IMR-90 (cell line): ENCODE measurements around the gene SLC35E2B. TPM values are rescaled to one million over a fixed set of nuclear protein-coding genes. Genes with fewer than 3 reads are reported as not detected.
"Not testable (repeated sequence)": the region's sequence is repeated elsewhere in the genome, so short reads cannot be mapped to it uniquely, and the experiment has no call there.

ENCODE experiments used
- ATAC-seq: fragments of 200-7000 bp; cut with Tn5 transposase; 2 replicates; pipeline ENCODE4 v1.9.1; 2020; ENCODE audit warnings: low read depth, mild to moderate bottlenecking, moderate library complexity
- BruUV-seq: library from RNA; stranded (reverse); fragments of 400-500 nt; replicated peaks from 2 replicates; lab custom pipeline; 2021; lab: Mats Ljungman, UMichigan
- CTCF ChIA-PET: fragments of 300-600 bp; formaldehyde crosslinking; extraction: SDS; loops from one replicate; lab custom pipeline; 2021; ENCODE audit warnings: antibody characterized with exemption; lab: Yijun Ruan, JAX
- POLR2A ChIA-PET: fragments of 300-600 bp; sonication (Branson Sonifier 250); formaldehyde crosslinking; loops from one replicate; lab custom pipeline; 2022; ENCODE audit warnings: antibody characterized with exemption; ENCODE audit not compliant: unreplicated experiment; lab: Charles Lee
- DNase-seq: peaks from one replicate; pipeline ENCODE4 v3.0.0; 2013
- H2AFZ ChIP-seq: replicated peaks from 2 replicates; pipeline ENCODE3; 2013; ENCODE audit warnings: low read length, mild to moderate bottlenecking; ENCODE audit not compliant: poor library complexity
- H2AK5ac ChIP-seq: 2 replicates; pipeline ENCODE4 v1.6.1; 2013; ENCODE audit warnings: low read depth, low read length, inconsistent platforms
- H2AK9ac ChIP-seq: replicated peaks from 2 replicates; pipeline ENCODE3; 2013; ENCODE audit warnings: mild to moderate bottlenecking, low read depth, low read length, moderate library complexity; ENCODE audit not compliant: poor library complexity
- H2BK120ac ChIP-seq: 2 replicates; pipeline ENCODE4 v1.6.1; 2013; ENCODE audit warnings: low read depth, low read length, inconsistent platforms
- H2BK15ac ChIP-seq: 3 replicates; pipeline ENCODE4 v1.6.1; 2013; ENCODE audit warnings: low read depth, low read length, inconsistent platforms
- H2BK20ac ChIP-seq: 2 replicates; pipeline ENCODE4 v1.6.1; 2013; ENCODE audit warnings: low read depth, mild to moderate bottlenecking, inconsistent platforms, low read length, moderate library complexity
- H2BK5ac ChIP-seq: 2 replicates; pipeline ENCODE4 v1.6.1; 2013; ENCODE audit warnings: mild to moderate bottlenecking, low read depth, low read length, inconsistent platforms; ENCODE audit not compliant: poor library complexity, severe bottlenecking
- H3K14ac ChIP-seq: replicated peaks from 2 replicates; pipeline ENCODE4 v1.6.1; 2013; ENCODE audit warnings: low read depth, low read length, inconsistent platforms
- H3K18ac ChIP-seq: 2 replicates; pipeline ENCODE4 v1.6.1; 2013; ENCODE audit warnings: low read depth, low read length, control low read depth
- H3K23ac ChIP-seq: 2 replicates; pipeline ENCODE4 v1.6.1; 2013; ENCODE audit warnings: low read depth, low read length, inconsistent platforms
- H3K27ac ChIP-seq: 2 replicates; pipeline ENCODE4 v1.5.1; 2013; ENCODE audit warnings: mild to moderate bottlenecking, control low read depth, low read length; ENCODE audit not compliant: insufficient read depth
- H3K27me3 ChIP-seq: 2 replicates; pipeline ENCODE4 v1.6.1; 2013; ENCODE audit warnings: low read length; ENCODE audit not compliant: control insufficient read depth, insufficient read depth
- H3K36me3 ChIP-seq: 2 replicates; pipeline ENCODE4 v1.6.1; 2013; ENCODE audit warnings: low read length, mixed read lengths; ENCODE audit not compliant: control insufficient read depth, insufficient read depth
- H3K4ac ChIP-seq: 2 replicates; pipeline ENCODE4 v1.6.1; 2013; ENCODE audit warnings: low read depth, low read length, inconsistent platforms
- H3K4me1 ChIP-seq: 2 replicates; pipeline ENCODE4 v1.6.1; 2013; ENCODE audit warnings: low read length, mixed read lengths; ENCODE audit not compliant: control insufficient read depth, insufficient read depth
- H3K4me2 ChIP-seq: 2 replicates; pipeline ENCODE4 v1.6.1; 2013; ENCODE audit warnings: low read depth, mild to moderate bottlenecking, control low read depth, low read length, moderate library complexity
- H3K4me3 ChIP-seq: 2 replicates; pipeline ENCODE4 v1.5.1; 2013; ENCODE audit warnings: low read depth, mild to moderate bottlenecking, control low read depth, low read length, moderate library complexity; ENCODE audit not compliant: insufficient read depth
- H3K56ac ChIP-seq: 2 replicates; pipeline ENCODE4 v1.6.1; 2013; ENCODE audit warnings: low read length, inconsistent platforms; ENCODE audit not compliant: insufficient read depth; ENCODE audit errors: extremely low read depth
- H3K79me1 ChIP-seq, 2 experiments: 2 replicates each; pipeline ENCODE4 v1.6.1; 2013; ENCODE audit warnings: low read length in 2 of 2, inconsistent platforms in 1 of 2, low read depth in 1 of 2
- H3K9ac ChIP-seq: 2 replicates; pipeline ENCODE4 v1.6.1; 2013; ENCODE audit warnings: low read depth, low read length, control low read depth
- H3K9me1 ChIP-seq: 2 replicates; pipeline ENCODE4 v1.6.1; 2013; ENCODE audit warnings: low read length, inconsistent platforms; ENCODE audit not compliant: insufficient read depth
- H3K9me3 ChIP-seq: 2 replicates; pipeline ENCODE4 v1.6.1; 2013; ENCODE audit warnings: low read length; ENCODE audit not compliant: control insufficient read depth, insufficient read depth
- H4K20me1 ChIP-seq: 2 replicates; pipeline ENCODE4 v1.6.1; 2013; ENCODE audit warnings: low read length, inconsistent platforms; ENCODE audit not compliant: insufficient read depth
- H4K5ac ChIP-seq: 2 replicates; pipeline ENCODE4 v1.6.1; 2013; ENCODE audit warnings: mild to moderate bottlenecking, low read depth, low read length, control low read depth
- H4K8ac ChIP-seq, 2 experiments: 2 replicates each; pipeline ENCODE4 v1.6.1; 2013; ENCODE audit warnings: low read depth in 2 of 2, low read length in 2 of 2, control low read depth in 1 of 2, inconsistent platforms in 1 of 2
- H4K91ac ChIP-seq: 2 replicates; pipeline ENCODE4 v1.6.1; 2013; ENCODE audit warnings: low read depth, low read length, inconsistent platforms; ENCODE audit not compliant: insufficient read depth
- CEBPB ChIP-seq: IDR thresholded peaks from 2 replicates; pipeline ENCODE4 v1.6.1; 2012; ENCODE audit warnings: low read depth, low read length, improper control_type of control experiment
- WGBS, 2 experiments: methylation state at CpG; one replicate each; pipeline versions ENCODE4 v1.1.5 to v1.1.7; 2013; ENCODE audit warnings: missing lambda C conversion rate in 2 of 2; ENCODE audit not compliant: insufficient read length in 1 of 2; ENCODE audit errors: extremely low coverage in 2 of 2; 5-methylcytosine and 5-hydroxymethylcytosine counted together
- dilution Hi-C: fragments of 300-500 bp; cut with HindIII; formaldehyde crosslinking; loops from one replicate; pipeline ENCODE4 v1.14.3; 2018; ENCODE audit warnings: low sequenced_read_pairs; ENCODE audit not compliant: unreplicated experiment
- in situ Hi-C: fragments of 300-500 bp; cut with MboI; formaldehyde crosslinking; loops from 3 replicates; pipeline ENCODE4 v1.14.3; 2019; ENCODE audit warnings: low sequenced_read_pairs, inconsistent platforms, mixed read lengths
- intact Hi-C: fragments of 100-400 bp; cut with micrococcal nuclease; formaldehyde crosslinking; loops from 2 replicates; pipeline ENCODE4 v1.10.0; 2022
- polyA plus RNA-seq, 3 experiments: library from polyadenylated mRNA; depleted of rRNA; stranded (reverse); fragments of >200 nt; gene quantifications; 2 replicates each; pipeline ENCODE4 v1.2.3, GENCODE V29; 2012; ENCODE audit warnings: low replicate concordance in 1 of 3
- total RNA-seq: library from RNA; depleted of rRNA; stranded (reverse); fragments of >200 nt; gene quantifications from 2 replicates; pipeline ENCODE4 v1.2.3, GENCODE V29; 2012

The SLC35E2B gene
- total and polyA plus RNA-seq, 2 of the 4 experiments (the other 2 are of a cell fraction): 14.9 to 30.2 TPM

- BruUV-seq, H2BK15ac ChIP-seq, H2AK9ac ChIP-seq, H2AK5ac ChIP-seq, intact Hi-C loops, H3K9me3 ChIP-seq, POLR2A ChIA-PET, H3K4me3 ChIP-seq, H3K14ac ChIP-seq, H3K9me1 ChIP-seq, H3K9ac ChIP-seq, H2BK120ac ChIP-seq, CTCF ChIA-PET, in situ Hi-C loops, H3K79me1 ChIP-seq, dilution Hi-C loops, H3K56ac ChIP-seq, H4K20me1 ChIP-seq, H2AFZ ChIP-seq, H3K4me1 ChIP-seq, H3K23ac ChIP-seq, H3K27me3 ChIP-seq, H2BK20ac ChIP-seq: not testable (repeated sequence)
- H4K5ac ChIP-seq: peak overlapping the region; percentile 96
- H3K18ac ChIP-seq: peak overlapping the region; percentile 82; the same call in 1 of the 2 replicates
- peak overlapping the region; percentile 44; the same call in 1 of the 2 replicates for H4K91ac ChIP-seq
- peak overlapping the region; percentile 82 for H3K4me2 ChIP-seq
- peak overlapping the region in 1 of 2 experiments; percentile 40; a peak in 2 of 4 replicates for H4K8ac ChIP-seq
- peak overlapping the region; percentile 42; the same call in 1 of the 2 replicates for H3K27ac ChIP-seq
- H3K36me3 ChIP-seq: peaks cover 21% of the 10 kb centered on the region
- 100% methylated on average over 2 of the region's 9 CpGs; no CpG with 5 or more reads in 1 of the 2 experiments for WGBS, 2 experiments
- H2BK5ac ChIP-seq: peak overlapping the region; percentile 69
- peak; percentile 57 for TF ChIP-seq CEBPB
- DNase-seq (peak; percentile 44), ATAC-seq (peak; percentile 13)
- H3K4ac ChIP-seq: peak overlapping the region; percentile 41
Measured at GRCh38 chr1:1662392-1662791, 30.2 kb downstream of the SLC35E2B start.
